Iris pigment epithelial cell (primary cell): ENCODE measurements around the gene COPS3.
A peak's percentile ranks its signal among the peaks of the same experiment; 100 is the strongest.

Experiments
- DNase-seq: peaks from one replicate; pipeline ENCODE4 v3.0.0-alpha.2; 2011; ENCODE audit warnings: low read depth

The COPS3 gene

DNA sequence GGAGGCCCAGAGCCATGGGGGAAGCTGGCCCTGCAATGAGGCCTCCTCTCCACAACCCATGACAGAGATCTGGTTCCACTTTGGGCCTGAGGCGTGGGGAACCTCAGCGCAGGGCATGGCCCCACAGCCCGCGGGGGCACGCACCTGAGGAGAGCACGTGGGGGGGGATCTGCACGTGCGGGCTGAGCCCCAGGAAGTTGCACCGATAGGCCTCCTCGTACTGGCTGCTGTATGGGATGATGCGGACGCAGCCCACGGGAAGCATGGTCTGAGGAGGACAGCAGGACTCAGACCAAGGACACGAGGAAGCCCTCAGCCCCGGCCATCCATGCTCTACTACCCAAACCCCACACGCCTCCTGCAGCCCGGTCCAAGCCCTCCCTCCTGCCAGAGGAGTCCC, 64.8 kb downstream of the COPS3 start:
- DNase-seq = no peak

DNA sequence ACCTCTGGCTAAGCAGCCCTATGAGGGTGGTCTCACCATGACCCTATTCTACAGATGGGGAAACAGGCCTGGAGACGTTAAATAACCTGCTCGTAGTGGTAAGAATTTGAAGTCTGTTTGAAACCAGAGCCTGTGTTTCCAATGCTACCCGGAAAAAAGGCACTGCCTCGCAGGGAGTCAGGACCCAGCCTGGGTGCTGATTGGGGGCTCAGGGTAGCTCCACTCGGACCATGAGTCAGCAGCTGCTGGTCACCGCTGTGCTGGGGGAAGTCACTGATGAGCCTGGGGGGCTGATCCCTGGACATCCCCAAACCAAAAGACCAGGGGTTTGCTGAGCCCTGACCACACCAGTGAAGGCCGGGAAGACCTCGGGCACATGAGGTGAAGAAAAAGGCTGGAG, 65.5 kb downstream of the COPS3 start:
- DNase-seq = no peak

DNA sequence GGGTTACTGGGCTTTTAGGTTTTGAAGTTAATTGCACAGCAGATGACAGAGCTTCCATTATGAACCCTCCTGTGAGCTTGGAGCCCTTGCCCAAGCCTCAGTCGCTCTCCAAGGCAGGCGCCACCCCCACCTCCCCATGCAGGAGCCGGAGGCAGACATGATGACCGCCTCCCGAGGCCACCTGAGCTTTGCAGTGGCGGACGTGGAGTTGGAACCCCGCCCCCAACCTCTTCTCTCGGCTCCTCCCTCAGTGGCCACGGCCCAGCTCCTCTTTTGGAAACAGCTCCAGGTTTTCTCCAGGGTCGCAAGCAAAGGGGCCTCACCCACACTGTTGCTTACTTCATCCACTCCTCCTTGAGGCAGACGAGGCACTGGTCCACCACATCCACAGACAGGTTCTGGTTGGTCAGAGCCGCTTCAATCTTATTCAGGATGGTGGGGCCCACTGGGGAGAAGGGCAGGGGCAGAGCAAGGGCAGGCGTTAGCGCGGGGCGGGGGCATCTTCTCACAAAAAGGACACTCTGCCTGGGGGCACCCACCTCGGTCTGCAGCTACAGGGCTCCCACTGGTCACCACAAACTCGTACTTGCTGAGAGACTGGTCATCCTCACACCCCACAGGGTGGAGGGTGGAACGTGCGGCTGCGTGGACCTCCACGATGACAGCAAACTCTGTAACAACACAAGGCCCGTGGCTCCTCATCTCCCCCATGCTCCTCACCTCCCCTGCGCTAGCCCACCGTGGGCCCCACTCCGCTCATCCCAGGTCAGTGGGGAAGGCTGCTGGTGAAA, 66.2 kb downstream of the COPS3 start:
- no peak for DNase-seq

DNA sequence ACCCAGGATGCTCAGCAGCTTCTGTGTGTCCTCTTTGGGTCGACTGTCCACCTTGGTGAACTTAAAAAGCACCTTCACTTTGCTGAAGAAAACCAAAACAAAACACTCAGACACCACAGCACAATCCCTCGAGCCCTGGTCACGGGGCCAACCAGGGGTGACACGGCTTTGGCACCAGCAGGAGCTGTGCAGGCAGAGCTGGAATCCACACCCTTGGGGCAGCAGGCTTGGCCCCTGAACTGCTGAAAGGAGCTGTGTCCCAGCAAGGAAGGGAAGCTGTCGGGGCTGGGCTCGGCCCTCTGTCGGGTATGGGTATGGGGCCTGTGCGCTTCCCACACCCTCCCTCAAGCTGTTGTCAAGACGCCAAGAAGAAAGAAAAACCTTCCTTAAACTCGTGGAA, 67.3 kb downstream of the COPS3 start:
- DNase-seq = no peak

DNA sequence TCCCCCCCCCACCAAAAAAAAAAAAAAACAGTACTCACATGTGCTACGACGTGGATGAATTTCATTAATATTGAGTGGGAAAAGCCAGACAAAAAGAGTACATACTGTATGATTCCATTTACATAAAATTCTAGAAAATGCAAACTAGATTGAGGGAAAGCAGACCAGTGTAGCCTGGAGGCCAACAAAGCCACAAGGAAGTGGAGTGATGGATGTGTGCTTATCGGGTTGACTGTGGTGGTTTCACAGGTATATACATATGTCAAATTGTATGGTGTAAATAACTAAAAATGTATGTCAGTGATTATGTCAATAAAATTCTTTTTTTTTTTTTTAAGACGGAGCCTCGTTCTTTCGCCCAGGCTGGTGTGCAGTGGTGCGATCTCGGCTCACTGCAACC, 73.0 kb downstream of the COPS3 start:
- no peak for DNase-seq

DNA sequence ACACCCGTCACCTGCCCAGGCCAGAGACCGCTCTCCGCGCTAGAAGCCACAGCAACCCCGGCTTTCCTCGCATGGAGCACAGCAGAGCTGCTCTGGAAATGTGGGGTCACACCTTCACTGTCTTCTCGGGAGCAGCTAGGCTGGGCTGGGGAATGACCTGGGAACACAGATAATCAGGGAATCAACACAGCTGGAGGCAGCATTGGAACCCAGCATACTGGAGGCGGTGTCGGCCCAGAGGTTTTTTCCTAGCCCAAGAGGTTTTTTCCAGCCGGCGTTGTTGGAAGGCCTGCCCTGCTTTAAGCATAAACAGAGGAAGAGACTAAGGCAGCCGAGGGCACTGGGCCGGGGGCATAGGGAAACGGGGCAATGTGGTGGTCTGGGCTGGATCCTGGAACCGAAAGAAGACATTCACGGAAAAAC, 74.1 kb downstream of the COPS3 start:
- no peak for DNase-seq

DNA sequence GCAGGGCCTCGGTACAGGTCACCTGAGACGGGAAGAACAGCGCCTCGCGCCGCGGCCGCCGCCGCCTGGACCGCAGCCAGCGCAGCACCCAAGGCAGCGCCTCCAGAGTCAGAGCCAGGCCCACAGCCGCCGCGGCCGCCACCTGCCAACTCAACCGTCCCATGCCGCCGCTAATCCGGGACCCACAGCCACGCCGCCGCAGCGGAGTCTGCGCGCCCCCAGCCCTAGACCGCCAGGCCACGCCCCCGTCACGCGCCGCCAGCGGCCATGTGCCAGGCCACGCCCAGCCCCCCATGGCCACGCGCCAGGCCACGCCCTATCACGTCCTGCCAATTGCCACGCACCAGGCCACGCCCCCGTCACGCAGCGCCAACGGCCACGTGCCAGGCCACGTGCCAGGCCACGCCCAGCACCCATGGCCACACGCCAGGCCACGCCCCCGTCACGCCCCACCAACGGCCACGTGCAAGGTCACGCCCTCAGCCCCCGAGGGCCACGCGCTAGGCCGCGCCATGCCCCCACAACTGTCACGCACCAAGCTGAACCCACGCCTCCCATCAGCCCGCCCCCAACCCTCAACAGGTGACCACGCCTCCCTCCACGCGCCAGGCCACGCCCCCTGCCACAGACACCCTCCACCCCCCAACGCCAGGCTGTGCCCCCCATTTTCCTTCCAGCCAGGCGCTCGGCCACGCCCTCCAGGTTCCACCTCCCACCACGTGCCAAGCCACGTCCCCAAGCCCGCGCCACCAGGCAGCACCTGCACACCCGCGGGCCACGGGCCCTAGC, 74.7 kb downstream of the COPS3 start, which contains the start of gene PLD6:
PLD6 (minus strand) TSS at position 210 of the 789 bp plus-strand sequence; CDS start at position 163, 47 bp downstream.
- peak; percentile 63 for DNase-seq

DNA sequence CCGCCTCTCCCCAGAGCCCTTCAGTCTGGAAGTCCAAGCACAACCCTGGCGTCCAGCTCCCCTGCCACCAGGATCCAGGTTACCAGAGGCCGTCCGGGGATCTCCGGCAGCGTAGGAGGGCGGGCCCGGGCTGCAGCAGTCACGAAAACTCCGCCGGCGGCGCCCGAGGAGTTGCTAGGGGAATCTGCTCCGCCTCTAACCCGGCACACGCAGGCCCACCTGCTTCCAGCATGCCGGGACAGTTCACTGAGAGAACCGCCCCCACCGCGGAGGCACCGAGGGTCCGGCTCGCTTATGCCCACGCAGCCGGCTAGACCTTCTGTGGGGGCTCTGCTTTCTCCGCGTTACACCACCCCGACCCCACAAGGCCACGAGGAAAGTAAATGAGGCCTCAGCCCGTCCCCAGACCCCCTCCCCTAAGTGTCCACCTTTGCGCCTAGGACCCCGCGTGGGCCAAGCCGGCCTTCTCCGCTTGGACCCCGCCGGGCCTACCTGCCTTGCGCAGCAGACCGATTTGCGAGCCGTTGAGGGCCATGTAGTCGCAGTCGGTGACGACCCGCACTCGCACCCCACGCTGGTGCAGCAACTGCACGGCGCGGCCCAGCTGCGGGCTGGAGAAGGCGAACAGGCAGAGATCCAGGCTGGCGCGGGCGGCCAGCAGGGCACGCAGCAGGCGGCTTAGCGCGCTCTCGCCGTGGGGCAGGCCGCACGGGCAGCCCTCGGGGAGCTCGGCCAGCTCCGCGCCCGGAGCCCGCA, 75.5 kb downstream of the COPS3 start:
- peak; percentile 68 for DNase-seq

DNA sequence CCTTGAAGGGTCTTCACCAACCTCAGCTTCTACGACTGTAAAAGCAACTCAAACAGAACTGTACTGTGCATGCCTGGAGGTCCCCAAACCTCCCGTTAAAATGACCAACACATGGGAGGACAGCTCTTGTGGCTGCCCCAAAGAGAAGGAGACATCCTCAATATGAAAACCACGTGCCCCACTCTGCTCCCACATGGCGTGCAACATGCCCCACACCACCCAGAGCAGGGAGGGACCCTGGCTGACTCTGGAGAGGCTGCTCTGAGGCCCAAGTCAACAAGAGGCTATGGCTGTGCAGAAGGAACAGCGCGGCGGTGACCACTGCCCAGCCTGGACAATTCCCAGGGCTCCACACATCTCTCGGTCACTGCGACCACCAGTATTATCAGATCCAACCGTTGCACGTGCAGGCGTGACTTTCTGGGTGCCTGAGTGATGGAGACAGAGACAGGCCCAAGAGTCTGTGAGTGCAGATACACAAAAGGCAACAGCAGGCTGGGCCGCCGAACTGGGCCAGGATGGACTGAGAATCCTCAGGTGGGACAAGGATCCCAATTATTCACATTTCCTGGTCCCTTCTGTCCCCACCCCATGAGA, 76.3 kb downstream of the COPS3 start:
- no peak for DNase-seq

DNA sequence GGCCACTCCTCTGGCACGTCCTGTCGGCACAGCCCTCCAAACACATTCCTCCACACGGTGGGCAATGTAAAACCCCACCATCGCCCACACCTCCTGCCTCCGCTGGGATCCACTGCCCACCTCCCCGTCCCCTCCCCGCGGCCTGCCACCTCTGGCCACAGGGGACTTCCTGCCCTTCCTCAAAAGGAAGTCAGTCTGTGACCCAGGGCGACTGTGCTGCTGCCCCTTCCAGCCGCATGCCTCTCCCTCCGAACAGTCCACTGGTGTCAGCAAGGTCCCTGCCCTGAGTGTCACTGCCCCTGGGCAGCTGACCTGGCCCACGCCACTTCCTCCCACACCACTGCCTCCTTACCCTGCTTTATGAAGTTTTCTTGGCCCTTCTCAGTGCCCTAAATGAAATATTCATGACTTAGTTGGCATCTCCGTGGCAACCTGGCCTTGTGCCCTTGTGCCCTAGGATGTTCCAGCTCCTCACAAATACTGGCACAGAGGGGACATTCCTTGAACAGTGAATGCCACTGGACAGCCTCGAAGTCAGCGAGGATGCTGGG, 76.9 kb downstream of the COPS3 start:
- DNase-seq = no peak

DNA sequence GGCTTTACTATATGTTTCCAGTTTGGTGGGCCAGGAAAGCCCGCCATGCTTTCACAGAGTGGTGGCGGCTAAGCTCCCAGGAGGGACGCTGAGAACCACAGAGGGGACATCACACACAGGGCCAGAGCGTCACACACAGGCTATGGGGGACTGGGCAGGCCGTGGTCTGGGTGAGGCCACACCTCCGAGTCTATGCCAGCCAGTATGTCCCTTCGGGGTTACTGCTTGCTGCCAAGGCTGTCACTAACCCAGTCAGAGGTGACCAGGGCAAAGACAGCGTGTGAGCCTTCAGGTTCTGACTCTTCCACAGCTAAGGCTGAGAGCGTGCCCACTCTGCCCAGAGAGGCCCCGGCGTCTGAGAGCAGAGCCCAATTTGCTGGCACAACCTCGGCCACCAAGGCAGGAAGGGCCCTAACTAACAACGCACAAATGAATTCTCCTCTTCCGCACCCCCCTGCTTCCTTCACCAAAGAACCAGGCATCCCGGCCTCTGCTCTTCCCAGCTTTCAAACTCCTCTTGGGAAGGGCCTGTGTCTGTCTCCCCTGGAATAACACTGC, 77.8 kb downstream of the COPS3 start:
- no peak for DNase-seq

DNA sequence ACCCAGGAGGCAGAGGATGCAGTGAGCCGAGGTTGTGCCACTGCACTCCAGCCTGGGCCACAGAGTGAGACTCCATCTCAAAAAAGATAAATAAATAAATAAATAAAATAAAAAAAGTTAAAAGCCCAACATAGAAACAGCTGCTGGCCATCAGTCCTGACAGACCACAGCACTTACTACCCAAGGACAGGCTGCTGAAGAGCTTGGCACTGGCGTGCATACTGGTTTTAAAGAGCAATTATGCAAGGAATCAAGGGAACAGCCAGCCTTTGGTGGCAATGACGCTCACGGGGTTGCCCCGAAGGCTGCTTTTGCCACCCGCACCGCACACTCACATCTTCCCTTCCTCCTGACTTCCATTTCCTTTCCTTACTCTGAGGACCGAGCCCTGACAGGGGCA, 79.1 kb downstream of the COPS3 start:
- DNase-seq = no peak

DNA sequence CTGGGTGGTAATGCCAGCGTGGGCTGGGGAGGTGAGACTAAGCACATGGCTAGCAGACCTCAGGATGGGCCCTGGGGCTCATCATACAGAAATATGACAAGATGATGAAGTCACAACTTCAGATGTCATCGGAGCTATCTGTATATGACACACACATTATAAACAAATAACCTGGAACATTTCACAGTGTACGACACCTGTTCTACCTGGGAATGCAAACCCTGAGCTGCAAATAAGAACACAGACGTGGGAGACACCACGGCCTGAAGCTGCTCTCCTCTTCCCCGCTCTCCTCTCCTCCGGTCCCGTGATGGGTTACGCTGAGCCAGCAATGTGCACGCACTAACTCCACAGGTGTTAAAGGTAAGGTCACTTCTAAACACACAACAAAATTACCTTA, 79.8 kb downstream of the COPS3 start:
- DNase-seq = no peak

DNA sequence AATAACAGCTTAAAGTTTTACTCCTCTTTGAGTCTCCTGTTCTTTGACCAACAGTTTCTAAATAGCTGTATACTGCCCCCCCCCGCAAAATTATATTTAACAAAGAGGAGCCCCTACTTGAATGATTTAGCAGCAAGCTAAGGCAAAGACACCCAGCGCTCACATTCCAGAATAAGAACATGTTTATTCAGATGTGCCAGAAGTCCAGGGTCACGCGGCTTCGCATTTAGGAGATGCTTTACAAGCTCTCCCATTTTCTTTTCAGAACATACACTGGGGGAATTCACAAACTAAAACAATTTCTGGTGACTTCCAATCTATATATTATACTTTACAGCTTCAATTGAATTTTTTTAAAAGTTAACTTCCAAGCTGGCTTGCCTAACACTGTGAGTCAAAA, 80.2 kb downstream of the COPS3 start:
- DNase-seq = peak; percentile 58

DNA sequence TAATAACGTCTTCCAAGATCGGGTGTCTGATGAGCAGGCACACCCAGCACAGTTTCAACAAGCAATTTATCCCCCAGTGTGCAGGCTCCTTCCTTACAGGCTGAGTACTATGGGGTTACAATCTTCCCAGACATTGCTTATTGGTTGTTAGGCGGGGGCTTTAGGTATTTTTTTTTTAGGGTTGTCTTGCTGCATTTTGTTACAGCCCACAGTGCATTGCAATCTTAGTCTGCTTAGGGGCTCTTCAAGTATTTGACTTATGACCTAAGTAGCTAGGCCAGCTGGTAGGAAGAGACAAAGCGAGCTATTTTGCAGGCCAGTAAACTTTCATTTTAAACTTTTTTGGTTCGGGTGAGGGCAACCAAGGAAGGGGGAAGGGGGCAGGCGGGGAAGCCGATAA, 80.7 kb downstream of the COPS3 start:
- no peak for DNase-seq

DNA sequence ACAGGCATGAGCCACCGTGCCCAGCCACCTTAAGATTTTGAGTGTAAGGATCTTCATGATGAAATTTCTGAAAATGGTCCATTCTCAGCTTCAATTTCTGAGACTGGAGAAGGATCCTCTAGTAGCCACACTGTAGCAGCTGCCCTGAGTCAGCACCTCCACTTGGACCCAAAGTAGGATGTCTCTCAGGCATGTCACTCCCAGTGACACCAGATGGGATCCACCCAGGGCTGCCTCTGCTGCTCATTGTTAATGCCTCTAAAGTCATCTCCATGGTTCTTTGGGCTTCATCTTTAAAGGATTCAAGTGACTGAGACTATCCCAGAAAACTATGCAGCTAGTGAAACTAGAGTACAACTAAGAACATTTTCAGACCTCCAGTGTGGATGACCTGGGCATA, 82.8 kb downstream of the COPS3 start:
- DNase-seq = no peak

DNA sequence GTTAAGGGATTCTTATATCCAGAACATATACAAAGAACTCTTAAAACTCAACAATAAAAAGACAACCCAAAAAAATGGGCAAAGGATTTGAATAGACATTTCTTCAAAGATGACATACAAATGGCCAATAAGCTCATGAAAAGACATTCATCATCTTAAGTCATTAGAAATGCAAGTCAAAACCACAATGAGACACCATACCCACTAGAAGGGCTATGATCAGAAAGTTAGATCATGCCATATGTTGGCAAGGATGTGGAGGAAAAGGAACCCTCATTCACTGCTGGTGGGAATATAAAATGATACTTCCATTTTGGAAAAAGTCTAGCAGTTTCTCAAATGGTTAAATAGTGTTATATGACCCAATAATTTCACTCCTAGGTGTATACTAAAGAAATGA, 84.3 kb downstream of the COPS3 start:
- no peak for DNase-seq
